Measurements from ENCODE around the gene RAI14. TPM values are rescaled to one million over a fixed set of nuclear protein-coding genes. Genes with fewer than 3 reads are reported as not detected.

The RAI14 gene
- total RNA-seq, 2 experiments from 2014 or later: 0.08 to 0.50 TPM

DNA sequence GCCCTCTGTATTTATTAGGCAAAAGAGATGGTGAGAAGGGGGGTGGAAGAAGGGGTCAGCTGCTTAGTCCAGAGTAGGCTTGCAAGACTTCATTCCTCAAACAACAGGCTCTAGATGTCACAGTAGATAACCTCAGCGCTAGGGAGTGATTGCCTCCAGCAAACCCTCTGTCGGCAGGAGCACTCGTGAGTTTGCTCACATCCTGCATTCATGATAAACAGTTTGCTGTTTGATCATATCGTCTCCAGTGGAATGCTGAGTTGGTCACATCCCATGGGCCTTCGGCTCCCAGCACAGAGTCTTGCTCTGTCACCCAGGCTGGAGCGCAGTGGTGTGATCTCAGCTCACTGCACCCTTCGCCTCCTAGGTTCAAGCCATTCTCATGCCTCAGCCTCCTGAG is 186.4 kb downstream of the RAI14 start:
- no peaks in the 10 kb centered on the region for H3K36me3 Mint-ChIP-seq (ENCODE audit: low read depth)
- ChIA-PET CTCF (no interaction called here), POLR2A (no interaction called here)
- H3K27ac Mint-ChIP-seq: no peak overlapping the region
- H3K4me3 Mint-ChIP-seq: no peak overlapping the region
- DNase-seq: no peak
- H3K27me3 Mint-ChIP-seq: peaks cover 2% of the 10 kb centered on the region
- H3K9me3 Mint-ChIP-seq: no peaks in the 10 kb centered on the region
- peaks cover 13% of the 10 kb centered on the region for H3K4me1 Mint-ChIP-seq

- H3K9me3 Mint-ChIP-seq: no peaks in the 10 kb centered on the region
- H3K4me3 Mint-ChIP-seq: no peak overlapping the region
- no peaks in the 10 kb centered on the region for H3K36me3 Mint-ChIP-seq (ENCODE audit: low read depth)
- H3K27me3 Mint-ChIP-seq: peaks cover 4% of the 10 kb centered on the region
- no peak for DNase-seq
- ChIA-PET POLR2A (no interaction called here), CTCF (no interaction called here)
- H3K27ac Mint-ChIP-seq: no peak overlapping the region
- H3K4me1 Mint-ChIP-seq: peaks cover 10% of the 10 kb centered on the region
Observed at GRCh38 chr5:34843497-34843896, 187.4 kb downstream of the RAI14 start.

DNA sequence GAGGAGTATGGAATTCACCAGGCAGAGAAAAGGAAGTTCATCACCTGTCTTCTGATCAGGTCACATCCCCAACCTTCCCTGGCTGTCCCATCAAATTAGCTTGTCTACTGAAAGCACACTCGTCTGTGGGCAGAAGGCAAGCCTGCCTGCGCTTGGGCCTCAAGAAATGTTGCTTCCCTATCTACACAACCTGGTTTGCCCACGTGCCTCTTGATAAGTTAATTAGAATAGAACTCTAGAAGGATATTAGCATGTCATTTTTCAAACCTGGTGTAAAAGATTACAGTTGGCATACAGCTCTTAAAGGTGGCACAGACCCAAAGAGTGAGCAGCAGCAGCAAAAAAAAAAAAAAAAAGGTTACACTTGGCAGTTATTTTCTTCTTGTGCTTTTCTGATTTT is 188.0 kb downstream of the RAI14 start:
- no peak for DNase-seq
- Mint-ChIP-seq H3K27me3 (peaks cover 5% of the 10 kb centered on the region), H3K36me3 (ENCODE audit: low read depth) (no peaks in the 10 kb centered on the region), H3K4me1 (peaks cover 7% of the 10 kb centered on the region), H3K4me3 (no peak overlapping the region), H3K9me3 (no peaks in the 10 kb centered on the region), H3K27ac (no peak overlapping the region)
- POLR2A ChIA-PET: no interaction called here
- CTCF ChIA-PET: no interaction called here

DNA sequence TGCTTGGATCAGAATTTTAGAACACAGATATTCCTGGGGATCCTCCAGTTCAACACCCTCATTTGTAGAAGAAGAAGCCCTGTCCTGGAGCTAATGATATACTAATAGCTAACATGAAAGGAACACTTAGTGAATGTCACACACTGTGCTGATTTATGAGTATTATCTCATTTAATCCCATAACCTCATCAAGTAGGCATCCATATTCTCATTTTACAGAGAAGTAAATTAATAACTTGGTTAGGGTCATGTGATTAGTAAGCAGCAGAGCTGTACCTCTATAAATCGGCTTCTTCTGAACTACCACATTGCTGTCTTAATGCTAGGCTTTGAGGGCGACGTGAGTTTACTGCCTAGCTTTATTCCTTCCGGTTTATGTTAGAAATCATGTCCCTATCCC is 188.9 kb downstream of the RAI14 start:
- Mint-ChIP-seq H3K4me1 (no peaks in the 10 kb centered on the region), H3K9me3 (no peaks in the 10 kb centered on the region), H3K27ac (no peak overlapping the region), H3K36me3 (ENCODE audit: low read depth) (no peaks in the 10 kb centered on the region), H3K4me3 (no peak overlapping the region), H3K27me3 (peaks cover 5% of the 10 kb centered on the region)
- CTCF ChIA-PET: interaction anchor here (0.8 to 1.5 kb wide), 2 partner anchors 9 to 290 kb away, joined by 3 to 5 read pairs; no protein-coding TSS in a partner anchor
- DNase-seq: no peak
- POLR2A ChIA-PET: no interaction called here

DNA sequence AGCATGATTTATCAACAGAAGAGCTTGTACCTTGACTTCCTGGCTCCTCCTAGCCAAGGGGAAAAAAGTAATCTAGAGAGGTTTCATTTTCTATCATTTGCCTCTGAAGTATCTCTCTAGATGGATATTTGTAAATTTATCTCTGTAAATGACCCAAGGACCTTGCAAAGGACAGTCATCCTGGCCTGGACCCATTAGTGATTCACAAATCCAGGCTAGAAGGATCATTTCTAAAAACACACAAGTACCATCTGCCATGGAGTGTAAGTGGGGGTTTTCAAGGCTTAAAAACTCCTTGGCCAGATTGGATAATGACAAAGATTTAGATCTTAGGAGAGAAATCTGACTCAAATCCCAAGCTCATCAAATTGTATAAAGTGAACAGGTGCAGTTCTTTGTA is 190.9 kb downstream of the RAI14 start:
- no peaks in the 10 kb centered on the region for H3K4me1 Mint-ChIP-seq
- no peak for DNase-seq
- H3K36me3 Mint-ChIP-seq (ENCODE audit: low read depth): no peaks in the 10 kb centered on the region
- ChIA-PET POLR2A (no interaction called here), CTCF (interaction anchor here (0.6 kb wide), 1 partner anchor 826 kb away, joined by 3 read pairs; no protein-coding TSS in a partner anchor)
- peaks cover 5% of the 10 kb centered on the region for H3K27me3 Mint-ChIP-seq
- H3K9me3 Mint-ChIP-seq: no peaks in the 10 kb centered on the region
- no peak overlapping the region for H3K4me3 Mint-ChIP-seq
- H3K27ac Mint-ChIP-seq: no peak overlapping the region

GRCh38 chr5:34847552-34847951 is 191.4 kb downstream of the RAI14 start:
- Mint-ChIP-seq H3K36me3 (ENCODE audit: low read depth) (no peaks in the 10 kb centered on the region), H3K27ac (no peak overlapping the region), H3K9me3 (no peaks in the 10 kb centered on the region), H3K4me1 (no peaks in the 10 kb centered on the region), H3K4me3 (no peak overlapping the region), H3K27me3 (peaks cover 5% of the 10 kb centered on the region)
- no peak for DNase-seq
- ChIA-PET CTCF (interaction anchor here (0.6 to 1.2 kb wide), 2 partner anchors 17 to 826 kb away, joined by 3 read pairs; no protein-coding TSS in a partner anchor), POLR2A (no interaction called here)

GRCh38 chr5:34848230-34848629 is 192.1 kb downstream of the RAI14 start:
- Mint-ChIP-seq H3K4me3 (no peak overlapping the region), H3K27ac (no peak overlapping the region), H3K9me3 (no peaks in the 10 kb centered on the region), H3K27me3 (peaks cover 5% of the 10 kb centered on the region), H3K36me3 (ENCODE audit: low read depth) (no peaks in the 10 kb centered on the region), H3K4me1 (no peaks in the 10 kb centered on the region)
- no peak for DNase-seq
- CTCF ChIA-PET: interaction anchor here (0.8 to 1.2 kb wide), 2 partner anchors 18 to 1575 kb away, joined by 3 read pairs; no protein-coding TSS in a partner anchor
- POLR2A ChIA-PET: interaction anchor here (0.7 kb wide), 1 partner anchor 68 kb away, joined by 3 read pairs; the partner anchor contains the start of genes BRIX1 and RAD1

DNA sequence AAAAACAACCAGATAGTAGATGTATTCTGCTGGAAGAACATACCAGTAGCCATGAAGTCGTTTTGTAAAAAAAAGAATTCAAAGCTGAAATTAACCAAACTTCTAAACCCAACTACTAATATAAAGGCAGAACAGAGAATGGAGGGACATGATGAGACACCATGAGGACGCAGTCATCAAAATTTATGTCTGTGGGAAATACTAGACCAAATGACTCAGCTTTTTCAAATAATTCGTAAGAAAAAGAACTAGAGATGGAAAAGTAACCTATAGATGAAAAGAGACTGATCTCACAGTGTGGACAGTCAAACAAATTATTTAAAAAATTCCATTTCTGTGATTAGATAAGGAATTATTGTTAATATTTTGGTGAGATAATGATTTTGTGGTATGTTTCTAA is 193.1 kb downstream of the RAI14 start:
- Mint-ChIP-seq H3K36me3 (ENCODE audit: low read depth) (no peaks in the 10 kb centered on the region), H3K4me3 (no peak overlapping the region), H3K27ac (no peak overlapping the region), H3K9me3 (no peaks in the 10 kb centered on the region), H3K4me1 (no peaks in the 10 kb centered on the region), H3K27me3 (peaks cover 5% of the 10 kb centered on the region)
- ChIA-PET CTCF (no interaction called here), POLR2A (no interaction called here)
- no peak for DNase-seq

- DNase-seq: no peak
- Mint-ChIP-seq H3K27ac (no peak overlapping the region), H3K36me3 (ENCODE audit: low read depth) (no peaks in the 10 kb centered on the region), H3K27me3 (peaks cover 1% of the 10 kb centered on the region), H3K9me3 (no peaks in the 10 kb centered on the region), H3K4me1 (no peaks in the 10 kb centered on the region), H3K4me3 (no peak overlapping the region)
- CTCF ChIA-PET: interaction anchor here (1.1 to 2.2 kb wide), 2 partner anchors 9 to 44 kb away, joined by 5 to 6 read pairs; no protein-coding TSS in a partner anchor
- POLR2A ChIA-PET: no interaction called here
Observed at GRCh38 chr5:34854459-34855174, 198.5 kb downstream of the RAI14 start.

DNA sequence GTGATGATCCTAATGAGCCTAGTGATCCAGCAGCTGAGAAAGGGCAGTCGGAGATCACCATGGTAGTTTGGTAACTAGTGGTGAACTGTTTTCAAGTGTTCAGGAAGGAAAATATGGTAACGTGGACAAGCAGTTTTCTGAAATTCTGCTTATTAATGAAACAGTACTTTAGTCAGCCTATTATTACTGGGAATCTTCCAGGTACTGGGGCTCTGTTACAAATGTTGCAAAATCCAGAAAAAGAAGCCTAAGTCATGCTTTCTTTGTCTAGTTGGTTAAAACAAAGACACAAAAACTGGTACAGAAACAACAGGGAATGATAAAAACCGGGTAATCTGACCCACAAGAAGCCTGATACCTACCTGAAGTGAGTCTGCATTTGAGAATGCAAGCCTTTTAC is 201.0 kb downstream of the RAI14 start:
- POLR2A ChIA-PET: no interaction called here
- no peaks in the 10 kb centered on the region for H3K4me1 Mint-ChIP-seq
- DNase-seq: no peak
- no peak overlapping the region for H3K4me3 Mint-ChIP-seq
- no peak overlapping the region for H3K27ac Mint-ChIP-seq
- CTCF ChIA-PET: no interaction called here
- no peaks in the 10 kb centered on the region for H3K36me3 Mint-ChIP-seq (ENCODE audit: low read depth)
- H3K27me3 Mint-ChIP-seq: peaks cover 1% of the 10 kb centered on the region
- H3K9me3 Mint-ChIP-seq: no peaks in the 10 kb centered on the region

DNA sequence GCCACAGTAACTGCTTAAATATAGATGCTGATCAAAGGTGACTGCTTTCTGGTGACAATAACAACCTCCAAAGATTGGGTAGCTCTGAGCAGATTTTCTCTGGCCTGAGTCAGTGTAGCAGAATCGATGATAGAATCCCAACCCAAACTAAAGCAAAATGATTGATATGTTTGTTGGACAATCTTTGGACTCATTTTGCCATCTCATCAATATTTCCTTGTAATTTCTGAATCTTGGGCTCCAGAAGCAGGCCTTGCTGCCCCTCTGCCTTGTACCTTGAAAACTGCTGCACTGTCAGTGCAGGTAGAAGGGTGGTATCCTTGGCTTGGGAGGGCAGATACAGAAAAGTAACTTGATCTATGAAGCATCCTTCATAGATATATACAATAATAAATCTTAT is 201.8 kb downstream of the RAI14 start:
- Mint-ChIP-seq H3K27ac (no peak overlapping the region), H3K27me3 (peaks cover 1% of the 10 kb centered on the region), H3K36me3 (ENCODE audit: low read depth) (no peaks in the 10 kb centered on the region), H3K4me3 (no peak overlapping the region), H3K9me3 (no peaks in the 10 kb centered on the region), H3K4me1 (no peaks in the 10 kb centered on the region)
- ChIA-PET CTCF (no interaction called here), POLR2A (no interaction called here)
- DNase-seq: no peak

- DNase-seq: no peak
- Mint-ChIP-seq H3K4me1 (no peaks in the 10 kb centered on the region), H3K27ac (no peak overlapping the region), H3K9me3 (no peaks in the 10 kb centered on the region), H3K36me3 (ENCODE audit: low read depth) (no peaks in the 10 kb centered on the region), H3K27me3 (peaks cover 1% of the 10 kb centered on the region), H3K4me3 (no peak overlapping the region)
- ChIA-PET CTCF (no interaction called here), POLR2A (no interaction called here)
Observed at GRCh38 chr5:34858790-34859189, 202.7 kb downstream of the RAI14 start.

DNA sequence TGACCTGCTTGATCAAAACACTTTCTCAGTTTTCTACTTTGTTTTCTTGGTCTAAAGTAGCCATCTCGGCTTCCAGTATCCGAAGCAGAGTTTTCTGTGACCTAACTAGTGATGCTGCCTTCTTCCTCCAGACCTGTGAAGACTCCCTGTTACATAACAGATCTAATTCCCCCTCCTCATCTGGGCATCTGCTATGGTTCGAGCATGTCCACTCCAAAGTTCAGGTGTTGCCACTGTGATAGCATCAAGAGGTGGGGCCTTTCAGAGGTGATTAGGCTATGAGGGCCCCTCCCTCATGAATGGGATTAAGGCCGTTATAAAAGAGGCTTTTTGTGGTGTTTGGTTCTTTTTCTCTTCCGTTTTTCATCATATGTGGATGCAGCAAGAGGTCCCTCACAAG is 203.1 kb downstream of the RAI14 start:
- no peak overlapping the region for H3K4me3 Mint-ChIP-seq
- peaks cover 1% of the 10 kb centered on the region for H3K27me3 Mint-ChIP-seq
- H3K9me3 Mint-ChIP-seq: no peaks in the 10 kb centered on the region
- no peaks in the 10 kb centered on the region for H3K4me1 Mint-ChIP-seq
- H3K27ac Mint-ChIP-seq: no peak overlapping the region
- ChIA-PET POLR2A (no interaction called here), CTCF (no interaction called here)
- no peak for DNase-seq
- H3K36me3 Mint-ChIP-seq (ENCODE audit: low read depth): no peaks in the 10 kb centered on the region

- Mint-ChIP-seq H3K27ac (no peak overlapping the region), H3K4me3 (no peak overlapping the region), H3K9me3 (no peaks in the 10 kb centered on the region), H3K27me3 (no peaks in the 10 kb centered on the region), H3K4me1 (no peaks in the 10 kb centered on the region), H3K36me3 (ENCODE audit: low read depth) (no peaks in the 10 kb centered on the region)
- ChIA-PET CTCF (no interaction called here), POLR2A (no interaction called here)
- no peak for DNase-seq
Observed at GRCh38 chr5:34863946-34864345, 207.8 kb downstream of the RAI14 start.

Measured in activated CD4-positive, alpha-beta T cell treated with anti-CD3 and anti-CD28 coated beads, Interleukin-2, amount 10 ng/mL, durations not matched to agents 7 days and 5 days (primary cell).